ENCODE results near the gene CSNK1G3. TPM values are rescaled to one million over a fixed set of nuclear protein-coding genes. Genes with fewer than 3 reads are reported as not detected.
"Not testable (repeated sequence)": the region's sequence is repeated elsewhere in the genome, so short reads cannot be mapped to it uniquely, and the experiment has no call there.

The CSNK1G3 gene
- total RNA-seq, 3 donors from 2014 or later = 53.3 to 72.0 (median 69.1) TPM

DNA sequence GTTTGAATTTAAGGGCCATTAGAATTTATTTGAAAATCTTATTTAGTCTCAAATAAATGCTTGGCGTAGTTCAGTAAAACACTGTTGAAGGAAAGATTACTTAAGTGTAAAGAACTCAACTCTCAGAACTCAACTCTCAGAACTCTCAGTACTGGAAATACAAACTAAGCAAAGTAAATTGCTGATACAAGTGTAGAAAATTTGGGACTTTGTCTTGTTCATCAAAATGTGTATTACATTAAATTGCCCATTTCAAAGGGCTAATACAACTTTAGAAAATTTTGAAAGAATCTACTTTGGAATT is 99.4 kb downstream of the CSNK1G3 start:
- TF ChIP-seq, protein P1, sequence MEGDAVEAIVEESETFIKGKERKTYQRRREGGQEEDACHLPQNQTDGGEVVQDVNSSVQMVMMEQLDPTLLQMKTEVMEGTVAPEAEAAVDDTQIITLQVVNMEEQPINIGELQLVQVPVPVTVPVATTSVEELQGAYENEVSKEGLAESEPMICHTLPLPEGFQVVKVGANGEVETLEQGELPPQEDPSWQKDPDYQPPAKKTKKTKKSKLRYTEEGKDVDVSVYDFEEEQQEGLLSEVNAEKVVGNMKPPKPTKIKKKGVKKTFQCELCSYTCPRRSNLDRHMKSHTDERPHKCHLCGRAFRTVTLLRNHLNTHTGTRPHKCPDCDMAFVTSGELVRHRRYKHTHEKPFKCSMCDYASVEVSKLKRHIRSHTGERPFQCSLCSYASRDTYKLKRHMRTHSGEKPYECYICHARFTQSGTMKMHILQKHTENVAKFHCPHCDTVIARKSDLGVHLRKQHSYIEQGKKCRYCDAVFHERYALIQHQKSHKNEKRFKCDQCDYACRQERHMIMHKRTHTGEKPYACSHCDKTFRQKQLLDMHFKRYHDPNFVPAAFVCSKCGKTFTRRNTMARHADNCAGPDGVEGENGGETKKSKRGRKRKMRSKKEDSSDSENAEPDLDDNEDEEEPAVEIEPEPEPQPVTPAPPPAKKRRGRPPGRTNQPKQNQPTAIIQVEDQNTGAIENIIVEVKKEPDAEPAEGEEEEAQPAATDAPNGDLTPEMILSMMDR (IDR thresholded peaks at IDR 0.05) = no peak
- peaks cover 3% of the 10 kb centered on the region for H3K4me1 ChIP-seq (ENCODE audit: low read depth)
- ATAC-seq = no peak
- no peaks in the 10 kb centered on the region for H3K9me3 ChIP-seq
- H3K36me3 ChIP-seq (ENCODE audit: low read depth) = no peaks in the 10 kb centered on the region
- no peak for DNase-seq
- no peak overlapping the region for H3K4me3 ChIP-seq
- intact Hi-C loops (cut with DNase I, micrococcal nuclease) = no loop called here

DNA sequence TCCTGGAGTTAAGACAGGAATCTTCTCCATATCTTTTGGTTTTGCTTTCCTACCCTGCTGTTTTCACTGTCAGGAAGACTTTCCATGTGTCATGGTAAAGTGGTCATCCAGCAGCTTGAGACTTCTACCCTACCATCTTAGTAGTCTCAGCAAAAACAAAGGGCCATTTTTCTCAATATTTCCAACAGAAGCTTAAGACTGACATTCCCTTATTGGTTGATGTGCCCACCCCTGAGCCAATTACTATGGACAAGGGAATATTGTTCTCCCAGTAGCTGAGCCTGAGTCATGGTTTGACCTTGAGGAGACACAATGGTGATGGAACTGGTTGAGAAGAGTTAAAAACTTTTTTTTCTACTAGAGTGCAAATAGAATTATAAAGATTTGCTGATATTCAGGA is 105.6 kb downstream of the CSNK1G3 start:
- Histone ChIP-seq H3K9me3 (no peaks in the 10 kb centered on the region), H3K36me3 (ENCODE audit: low read depth) (no peaks in the 10 kb centered on the region), H3K4me1 (ENCODE audit: low read depth) (no peaks in the 10 kb centered on the region), H3K4me3 (no peak overlapping the region)
- no peak for DNase-seq
- ATAC-seq = no peak
- intact Hi-C loops (cut with DNase I, micrococcal nuclease) = no loop called here
- TF ChIP-seq, protein P1 (IDR thresholded peaks at IDR 0.05) = no peak

DNA sequence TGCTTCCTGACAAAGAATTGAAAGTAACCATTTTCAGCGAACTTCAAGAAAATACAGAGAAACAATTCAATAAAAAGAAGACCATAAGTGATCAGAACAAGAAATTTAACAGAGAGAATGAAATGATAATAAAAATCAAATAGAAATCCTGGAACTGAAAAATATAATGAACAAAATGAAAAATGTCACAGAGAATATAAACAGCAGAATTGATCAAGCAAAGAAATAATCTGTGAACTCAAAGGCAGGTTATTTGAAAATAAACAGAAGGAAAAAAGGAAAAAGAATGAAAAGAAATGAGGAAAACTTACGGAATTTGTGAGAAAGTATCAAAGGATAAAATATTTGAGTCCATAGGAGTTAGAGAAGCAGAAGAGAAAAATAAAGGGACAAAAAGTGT is 114.1 kb downstream of the CSNK1G3 start:
- no peak for ATAC-seq
- Histone ChIP-seq H3K36me3 (ENCODE audit: low read depth) (no peaks in the 10 kb centered on the region), H3K4me3 (no peak overlapping the region), H3K9me3 (peaks cover 29% of the 10 kb centered on the region), H3K4me1 (ENCODE audit: low read depth) (no peaks in the 10 kb centered on the region)
- intact Hi-C loops (cut with DNase I, micrococcal nuclease) = no loop called here
- TF ChIP-seq, protein P1 (IDR thresholded peaks at IDR 0.05) = no peak
- DNase-seq = no peak

DNA sequence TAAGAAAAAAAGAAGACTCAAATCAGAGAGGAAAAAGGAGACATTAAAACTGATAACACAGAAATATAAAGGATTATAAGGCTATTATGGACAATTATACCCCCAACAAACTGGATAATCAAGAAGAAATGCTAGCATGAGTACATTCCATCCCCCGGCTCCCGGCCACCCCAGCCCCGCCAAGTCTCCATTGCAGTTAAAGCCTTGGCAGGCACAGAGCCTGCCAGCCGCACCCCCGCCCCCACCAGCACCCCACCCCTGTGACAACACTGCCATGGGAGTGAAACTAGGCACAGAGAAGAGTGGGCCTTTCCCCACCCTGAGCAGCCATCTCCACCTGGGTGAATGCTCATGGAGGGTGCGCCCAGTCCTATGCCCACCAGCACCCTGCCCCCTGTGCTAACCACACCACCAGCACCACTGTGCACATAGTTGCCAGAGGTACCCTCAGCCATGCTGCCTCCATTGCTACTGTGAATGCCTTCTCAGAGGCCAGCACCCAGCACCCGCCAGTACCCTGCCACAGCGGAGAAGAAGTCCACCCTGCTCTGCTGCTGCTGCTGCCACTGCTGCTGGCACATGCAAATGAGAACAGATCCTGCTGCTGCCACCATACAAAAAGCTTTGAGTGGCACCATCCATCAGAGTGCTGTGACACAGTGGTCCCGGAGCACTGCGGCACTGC is 117.0 kb downstream of the CSNK1G3 start:
- Histone ChIP-seq H3K4me1 (ENCODE audit: low read depth) (no peaks in the 10 kb centered on the region), H3K4me3 (no peak overlapping the region), H3K9me3 (peaks cover 29% of the 10 kb centered on the region), H3K36me3 (ENCODE audit: low read depth) (no peaks in the 10 kb centered on the region)
- no peak for DNase-seq
- TF ChIP-seq, protein P1 (IDR thresholded peaks at IDR 0.05) = no peak
- intact Hi-C loops (cut with DNase I, micrococcal nuclease) = no loop called here
- no peak for ATAC-seq

DNA sequence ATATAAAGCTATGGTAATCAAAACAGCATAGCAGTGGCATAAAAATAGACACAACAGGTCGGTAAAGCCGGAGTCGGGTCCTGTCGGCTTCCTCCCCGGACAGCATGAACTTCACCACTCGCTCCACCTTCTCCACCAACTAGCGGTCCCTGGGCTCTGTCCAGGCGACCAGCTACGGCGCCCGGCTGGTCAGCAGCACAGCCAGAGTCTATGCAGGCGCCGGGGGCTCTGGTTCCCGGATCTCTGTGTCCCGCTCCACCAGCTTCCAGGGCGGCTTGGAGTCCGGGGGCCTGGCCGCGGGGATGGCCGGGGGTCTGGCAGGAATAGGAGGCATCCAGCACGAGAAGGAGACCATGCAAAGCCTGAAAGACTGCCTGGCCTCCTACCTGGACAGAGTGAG is 124.0 kb downstream of the CSNK1G3 start:
- TF ChIP-seq, protein P1 (IDR thresholded peaks at IDR 0.05) = no peak
- intact Hi-C loops (cut with DNase I, micrococcal nuclease) = no loop called here
- Histone ChIP-seq H3K36me3 (ENCODE audit: low read depth) (no peaks in the 10 kb centered on the region), H3K4me3 (no peak overlapping the region), H3K9me3 (no peaks in the 10 kb centered on the region), H3K4me1 (ENCODE audit: low read depth) (no peaks in the 10 kb centered on the region)
- ATAC-seq (no peak), DNase-seq (peak in 1 of 3 donors; percentile 16)

DNA sequence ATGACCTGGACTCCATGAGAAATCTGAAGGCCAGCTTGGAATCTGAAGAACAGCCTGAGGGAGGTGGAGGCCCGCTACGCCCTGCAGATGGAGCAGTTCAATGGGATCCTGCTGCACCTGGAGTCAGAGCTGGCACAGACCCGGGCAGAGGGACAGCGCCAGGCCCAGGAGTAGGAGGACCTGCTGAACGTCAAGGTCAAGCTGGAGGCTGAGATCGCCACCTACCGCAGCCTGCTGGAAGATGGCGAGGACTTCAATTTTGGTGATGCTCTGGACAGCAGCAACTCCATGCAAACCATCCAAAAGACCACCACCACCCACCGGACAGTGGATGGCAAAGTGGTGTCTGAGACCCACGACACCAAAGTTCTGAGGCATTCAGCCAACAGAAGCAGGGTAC is 125.1 kb downstream of the CSNK1G3 start:
- DNase-seq; H3K4me3 ChIP-seq; H3K9me3 ChIP-seq; ATAC-seq; H3K36me3 ChIP-seq (ENCODE audit: low read depth); intact Hi-C loops (cut with DNase I, micrococcal nuclease); H3K4me1 ChIP-seq (ENCODE audit: low read depth): not testable (repeated sequence)
